NT2/D1 (cell line): Measurements from ENCODE around the gene SPRR1B.
"Not testable (repeated sequence)": the region's sequence is repeated elsewhere in the genome, so short reads cannot be mapped to it uniquely, and the experiment has no call there.

Source experiments
- DNase-seq: peaks from one replicate; pipeline ENCODE4 v3.0.0-alpha.2; 2011; ENCODE audit warnings: low read depth, low spot score
- H3K27me3 ChIP-seq: 2 replicates; pipeline ENCODE4 v1.6.0; 2011; ENCODE audit warnings: mild to moderate bottlenecking; ENCODE audit not compliant: insufficient read length, insufficient read depth
- H3K36me3 ChIP-seq: 2 replicates; pipeline ENCODE4 v1.6.1; 2011; ENCODE audit warnings: mild to moderate bottlenecking, low read length, mixed read lengths; ENCODE audit not compliant: insufficient read depth, insufficient read length
- H3K4me1 ChIP-seq: 2 replicates; pipeline ENCODE4 v1.5.1; 2011; ENCODE audit not compliant: insufficient read depth, insufficient read length
- H3K4me3 ChIP-seq: 2 replicates; pipeline ENCODE4 v1.5.1; 2011; ENCODE audit warnings: low read depth; ENCODE audit not compliant: insufficient read length
- H3K9ac ChIP-seq: 2 replicates; pipeline ENCODE4 v1.6.0; 2011; ENCODE audit warnings: low read depth; ENCODE audit not compliant: insufficient read length
- H3K9me3 ChIP-seq: 2 replicates; pipeline ENCODE4 v1.5.1; 2011; ENCODE audit warnings: mild to moderate bottlenecking, low read length; ENCODE audit not compliant: insufficient read depth
- SUZ12 ChIP-seq: IDR thresholded peaks from 2 replicates; pipeline ENCODE4 v1.6.1; 2011; ENCODE audit not compliant: insufficient read length, insufficient read depth; ENCODE audit errors: extremely low read depth
- YY1 ChIP-seq: IDR thresholded peaks from 2 replicates; pipeline ENCODE4 v1.6.1; 2011; ENCODE audit not compliant: insufficient read length, insufficient read depth
- ZNF274 ChIP-seq: IDR thresholded peaks from 2 replicates; pipeline ENCODE4 v1.6.1; 2011; ENCODE audit warnings: mild to moderate bottlenecking, low read depth, low read length

SPRR1B gene

DNA sequence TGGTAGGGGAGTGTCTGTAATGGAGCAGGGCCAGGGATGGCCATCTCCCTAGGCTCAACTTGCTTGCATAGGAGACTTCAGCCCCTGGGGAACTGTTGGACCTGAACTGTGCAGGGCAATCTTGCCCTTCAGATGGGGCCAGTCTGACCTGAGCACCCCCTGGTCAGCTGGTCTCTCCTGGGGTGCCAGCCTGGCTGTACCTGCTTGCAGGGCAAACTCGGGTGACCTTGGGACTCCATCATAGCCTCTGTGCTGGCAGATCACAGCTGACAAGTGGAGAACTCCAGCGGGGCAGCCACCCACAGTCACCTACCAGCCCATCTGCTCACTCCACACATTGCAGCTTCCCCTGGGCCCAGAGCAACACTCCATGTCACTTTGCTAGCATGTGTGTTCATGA lies 18.2 kb downstream of the SPRR1B start:
- H3K36me3 ChIP-seq, result no peaks in the 10 kb centered on the region
- TF ChIP-seq YY1 (no peak), SUZ12 (no peak), ZNF274 (no peak)
- H3K27me3 ChIP-seq, result no peaks in the 10 kb centered on the region

DNA sequence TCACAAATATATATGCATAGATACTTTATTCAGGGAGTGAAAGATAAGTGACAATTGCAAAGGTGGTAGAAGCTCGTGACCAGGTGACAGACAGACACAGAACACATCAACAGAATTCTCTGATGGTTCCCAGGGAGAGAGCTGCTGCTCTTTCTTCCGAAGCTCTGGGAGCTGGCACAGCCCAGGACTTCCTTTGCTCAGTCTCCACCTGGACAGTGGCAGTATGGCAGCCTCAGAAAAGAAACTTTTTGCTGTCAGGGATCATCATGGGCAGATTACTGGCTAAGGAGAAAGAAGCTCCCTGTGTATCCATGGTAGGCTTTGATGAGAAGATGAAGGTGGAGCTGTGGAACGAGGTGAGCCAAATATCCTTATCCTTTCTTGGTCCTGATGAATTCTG lies 25.1 kb downstream of the SPRR1B start:
- not testable (repeated sequence) for H3K4me3 ChIP-seq, H3K36me3 ChIP-seq, H3K4me1 ChIP-seq, H3K27me3 ChIP-seq, H3K9me3 ChIP-seq, H3K9ac ChIP-seq, DNase-seq

More for the DNA sequence above, 18.2 kb downstream of the SPRR1B start:
- no peak overlapping the region for H3K9ac ChIP-seq
- H3K4me1 ChIP-seq, result no peaks in the 10 kb centered on the region
- no peak for DNase-seq
- H3K9me3 ChIP-seq, result no peaks in the 10 kb centered on the region
- H3K4me3 ChIP-seq, result no peak overlapping the region

DNA sequence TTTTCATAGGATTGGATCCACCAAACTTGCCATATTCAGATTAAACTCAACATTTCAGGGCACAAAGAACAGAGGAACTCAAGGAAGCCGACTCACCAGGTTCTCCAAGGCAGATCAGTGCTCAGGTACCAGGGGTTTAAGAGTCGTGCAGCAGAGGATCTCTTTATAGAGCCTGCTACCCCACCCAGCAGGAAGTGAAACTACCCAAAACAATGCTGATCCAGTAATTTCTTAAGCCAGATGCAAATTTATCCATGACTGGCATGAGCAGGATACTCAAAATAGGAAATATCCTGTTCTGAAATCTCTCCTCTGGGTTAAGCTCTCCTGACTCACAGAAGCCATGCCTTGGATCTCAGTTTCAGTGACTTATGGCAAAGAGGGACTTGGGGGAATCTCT lies 26.4 kb downstream of the SPRR1B start, which contains the start of gene SPRR2A:
Gene SPRR2A, minus strand, starts transcription at position 138 of the 400 bp plus-strand sequence. CDS start 777 bp downstream, outside the sequence.
- no peak within 1 kb of the TSS for H3K4me3 ChIP-seq
- H3K4me1 ChIP-seq, result no peaks in the 10 kb centered on the region
- no peak within 1 kb of the TSS for H3K9ac ChIP-seq
- H3K9me3 ChIP-seq, result no peaks in the 10 kb centered on the region
- H3K27me3 ChIP-seq, result no peaks in the 10 kb centered on the region
- no peak for DNase-seq
- no peaks in the 10 kb centered on the region for H3K36me3 ChIP-seq
- TF ChIP-seq YY1 (no peak), SUZ12 (no peak), ZNF274 (no peak)

DNA sequence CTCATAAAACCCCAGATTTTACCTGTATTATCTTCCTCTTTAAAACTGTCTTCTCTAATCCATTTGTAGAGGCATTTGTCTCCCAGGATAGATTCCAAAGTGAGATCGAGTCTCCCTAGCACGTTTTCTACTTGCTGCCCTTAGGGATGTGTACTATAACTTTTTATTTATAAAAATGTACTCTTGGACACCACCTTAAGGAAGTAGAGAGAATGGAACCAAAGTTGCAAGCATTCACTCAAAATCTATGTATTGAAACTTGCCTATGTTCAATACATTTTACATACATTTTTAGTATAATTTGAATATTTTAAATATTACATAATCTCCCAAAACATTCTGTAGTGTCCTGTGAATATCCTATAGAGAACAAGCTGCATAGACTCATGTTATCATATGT lies 27.2 kb downstream of the SPRR1B start:
- TF ChIP-seq YY1 (no peak), SUZ12 (no peak), ZNF274 (no peak)
- H3K9ac ChIP-seq, result no peak overlapping the region
- no peak for DNase-seq
- H3K4me3 ChIP-seq, result no peak overlapping the region
- H3K9me3 ChIP-seq, result no peaks in the 10 kb centered on the region
- no peaks in the 10 kb centered on the region for H3K36me3 ChIP-seq
- H3K4me1 ChIP-seq, result no peaks in the 10 kb centered on the region
- no peaks in the 10 kb centered on the region for H3K27me3 ChIP-seq

DNA sequence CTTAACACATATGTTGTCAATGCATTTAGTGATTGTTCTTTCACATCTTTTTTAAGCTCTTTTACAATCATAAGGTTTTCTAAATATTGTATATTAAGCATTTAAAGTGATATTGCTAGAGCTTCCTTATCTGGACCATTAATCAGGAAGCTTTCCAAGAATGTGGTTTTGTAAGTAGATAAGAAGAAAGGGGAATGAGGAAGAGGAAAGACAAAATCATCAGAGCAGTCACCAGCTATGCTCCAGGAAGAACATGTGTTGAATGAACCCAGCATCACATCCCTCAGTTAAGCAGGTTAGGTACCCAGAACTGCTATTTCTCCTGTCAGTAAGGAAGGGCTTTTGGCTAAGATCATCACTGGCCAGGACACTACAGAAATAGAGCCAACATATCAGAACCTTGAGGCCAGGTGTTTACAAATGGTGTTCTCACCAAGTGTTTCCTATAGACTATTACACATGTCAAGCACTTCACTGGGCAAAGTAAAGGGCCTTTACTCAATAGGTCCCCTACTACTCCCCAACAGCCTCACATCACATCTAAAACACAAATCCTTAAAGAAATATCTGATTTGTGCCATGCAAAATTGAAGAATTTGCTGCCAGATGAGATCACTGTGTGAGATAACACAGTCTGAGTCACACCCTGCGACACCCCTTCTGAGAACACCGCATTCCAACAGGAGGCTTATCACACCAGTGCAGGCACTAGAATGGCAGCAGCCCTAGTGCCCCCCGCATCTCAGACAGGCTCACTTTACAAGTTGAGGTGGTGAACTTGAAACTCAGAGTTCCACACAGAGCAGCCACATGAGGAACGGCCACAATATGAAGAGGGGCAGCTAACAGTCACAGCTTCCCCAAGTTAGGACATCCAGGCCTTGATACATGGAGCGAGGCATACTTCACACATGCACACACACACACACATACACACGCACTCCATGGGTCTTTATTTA lies 28.1 kb downstream of the SPRR1B start:
- Histone ChIP-seq H3K27me3 (no peaks in the 10 kb centered on the region), H3K36me3 (no peaks in the 10 kb centered on the region), H3K9ac (no peak overlapping the region), H3K4me3 (no peak overlapping the region), H3K4me1 (no peaks in the 10 kb centered on the region), H3K9me3 (no peaks in the 10 kb centered on the region)
- TF ChIP-seq ZNF274 (no peak), SUZ12 (no peak), YY1 (no peak)
- no peak for DNase-seq

DNA sequence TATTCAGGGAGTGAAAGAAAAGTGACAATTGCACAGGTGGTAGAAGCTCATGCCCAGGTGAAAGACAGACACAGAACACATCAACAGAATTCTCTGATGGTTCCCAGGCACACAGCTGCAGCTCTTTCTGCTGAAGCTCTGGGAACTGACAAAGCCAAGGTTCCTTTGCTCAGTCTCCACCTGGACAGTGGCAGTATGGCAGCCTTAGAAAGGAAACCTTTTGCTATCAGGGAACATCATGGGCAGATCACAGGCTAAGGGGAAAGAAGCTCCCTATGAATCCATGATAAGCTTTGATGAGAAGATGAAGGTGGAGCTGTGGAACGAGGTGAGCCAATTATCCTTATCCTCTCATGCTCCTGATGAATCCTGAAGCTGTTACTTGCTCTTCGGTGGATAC lies 39.2 kb downstream of the SPRR1B start:
- H3K4me3 ChIP-seq, result no peak overlapping the region
- no peak for DNase-seq
- H3K9ac ChIP-seq, result no peak overlapping the region
- H3K9me3 ChIP-seq, result no peaks in the 10 kb centered on the region
- no peaks in the 10 kb centered on the region for H3K36me3 ChIP-seq
- TF ChIP-seq ZNF274 (no peak), YY1 (no peak), SUZ12 (no peak)
- no peaks in the 10 kb centered on the region for H3K27me3 ChIP-seq
- no peaks in the 10 kb centered on the region for H3K4me1 ChIP-seq

DNA sequence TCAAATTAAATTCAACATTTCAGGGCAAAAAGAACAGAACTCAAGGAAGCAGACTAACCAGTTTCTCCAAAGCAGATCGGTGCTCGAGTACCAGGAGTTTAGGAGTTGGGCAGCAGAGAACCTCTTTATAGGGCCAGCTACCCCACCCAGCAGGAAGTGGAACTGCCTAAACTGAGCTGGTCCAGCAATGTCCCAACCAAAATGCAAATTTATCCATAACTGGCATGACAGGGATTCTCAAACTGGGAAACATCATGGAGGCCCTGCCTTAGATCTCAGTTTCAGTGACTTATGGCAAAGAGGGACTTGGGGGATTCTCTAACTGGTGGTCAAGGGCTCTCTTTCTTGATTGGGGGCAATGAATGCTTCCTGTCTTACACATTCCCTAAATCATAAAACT lies 40.5 kb downstream of the SPRR1B start, which contains the start of gene SPRR2B:
Gene SPRR2B, minus strand, starts transcription at position 101 of the 400 bp plus-strand sequence. CDS start 772 bp downstream, outside the sequence.
- no peak within 1 kb of the TSS for H3K9ac ChIP-seq
- H3K9me3 ChIP-seq, result no peaks in the 10 kb centered on the region
- H3K27me3 ChIP-seq, result no peaks in the 10 kb centered on the region
- no peaks in the 10 kb centered on the region for H3K36me3 ChIP-seq
- H3K4me3 ChIP-seq, result no peak within 1 kb of the TSS
- no peaks in the 10 kb centered on the region for H3K4me1 ChIP-seq
- DNase-seq, result no peak
- no peak for TF ChIP-seq ZNF274
- TF ChIP-seq SUZ12, result no peak
- TF ChIP-seq YY1, result no peak
